ENCODE measurements around the gene DPF3. TPM values are rescaled to one million over a fixed set of nuclear protein-coding genes. Genes with fewer than 3 reads are reported as not detected.

DPF3 gene
- total and polyA plus RNA-seq, 2 donors (not counting 1 experiment from before 2014, with no cell fraction given), result 3.4 to 10.2 TPM

- DNase-seq (no peak), ATAC-seq (ENCODE audit: low read depth) (no peak)
- Mint-ChIP-seq H3K27me3 (no peaks in the 10 kb centered on the region), H3K4me3 (no peak overlapping the region), H3K9me3 (ENCODE audit: insufficient read depth) (peaks cover 3% of the 10 kb centered on the region), H3K27ac (no peak overlapping the region), H3K4me1 (peaks cover 16% of the 10 kb centered on the region)
- Histone ChIP-seq H3K4me1 (ENCODE audit: control insufficient read depth in 2 of 2, insufficient read depth in 2 of 2, low read length in 2 of 2) (no peaks in the 10 kb centered on the region), H3K79me2 (ENCODE audit: control insufficient read depth, insufficient read depth, low read length) (peaks cover 53% of the 10 kb centered on the region), H3K27ac (ENCODE audit: low read length in 2 of 2) (no peak overlapping the region), H2AFZ (ENCODE audit: insufficient read depth, low read depth, low read length, poor library complexity, severe bottlenecking) (no peak overlapping the region), H3K9ac (ENCODE audit: low read length) (no peak overlapping the region), H3K4me2 (replicated peaks; ENCODE audit: low read depth, low read length, poor library complexity, severe bottlenecking) (no peak overlapping the region), H3K9me3 (ENCODE audit: control extremely low read depth in 1 of 3, control insufficient read depth in 2 of 3, insufficient read depth in 1 of 3, low read length in 2 of 3) (no peaks in the 10 kb centered on the region), H3K4me3 (ENCODE audit: control extremely low read depth in 1 of 5, extremely low read depth in 1 of 5, insufficient read depth in 1 of 5, low read depth in 2 of 5, low read length in 4 of 5) (no peak overlapping the region), H3K27me3 (replicated peaks in 1 of 4; ENCODE audit: control extremely low read depth in 1 of 4, control insufficient read depth in 3 of 4, insufficient read depth in 4 of 4, low read length in 3 of 4) (no peaks in the 10 kb centered on the region), H4K20me1 (ENCODE audit: control insufficient read depth, insufficient read depth, low read length, poor library complexity, severe bottlenecking) (peaks cover 21% of the 10 kb centered on the region), H3K36me3 (replicated peaks in 1 of 2; ENCODE audit: control extremely low read depth in 1 of 2, control insufficient read depth in 1 of 2, extremely low read depth in 1 of 2, insufficient read depth in 2 of 2, low read length in 1 of 2) (peaks cover 0 to 4% of the 10 kb centered on the region in 2 experiments)
- ChIA-PET POLR2A (interaction anchor here (0.5 kb wide), 1 partner anchor 67 kb away, joined by 5 read pairs; no protein-coding TSS in a partner anchor), CTCF (no interaction called here)
- WGBS (ENCODE audit: insufficient coverage), result 100% methylated on average over 6 of the region's 6 CpGs
- intact Hi-C loops (cut with micrococcal nuclease), result no loop called here
- TF ChIP-seq EZH2 (IDR thresholded peaks at IDR 0.05; ENCODE audit: borderline replicate concordance, insufficient read depth, low read depth, low read length, poor library complexity, severe bottlenecking) (no peak), CTCF (IDR thresholded peaks at IDR 0.05) (no peak)
These were observed 97.0 kb downstream of the DPF3 start for GRCh38 chr14:72796935-72797334.

- Histone ChIP-seq H3K27ac (ENCODE audit: low read length in 2 of 2) (no peak overlapping the region), H3K9ac (ENCODE audit: low read length) (no peak overlapping the region), H3K36me3 (replicated peaks in 1 of 2; ENCODE audit: control extremely low read depth in 1 of 2, control insufficient read depth in 1 of 2, extremely low read depth in 1 of 2, insufficient read depth in 2 of 2, low read length in 1 of 2) (no peaks in the 10 kb centered on the region), H4K20me1 (ENCODE audit: control insufficient read depth, insufficient read depth, low read length, poor library complexity, severe bottlenecking) (peaks cover 22% of the 10 kb centered on the region), H3K79me2 (ENCODE audit: control insufficient read depth, insufficient read depth, low read length) (peaks cover 52% of the 10 kb centered on the region), H3K4me2 (replicated peaks; ENCODE audit: low read depth, low read length, poor library complexity, severe bottlenecking) (no peak overlapping the region), H2AFZ (ENCODE audit: insufficient read depth, low read depth, low read length, poor library complexity, severe bottlenecking) (no peak overlapping the region), H3K9me3 (ENCODE audit: control extremely low read depth in 1 of 3, control insufficient read depth in 2 of 3, insufficient read depth in 1 of 3, low read length in 2 of 3) (no peaks in the 10 kb centered on the region), H3K27me3 (replicated peaks in 1 of 4; ENCODE audit: control extremely low read depth in 1 of 4, control insufficient read depth in 3 of 4, insufficient read depth in 4 of 4, low read length in 3 of 4) (no peaks in the 10 kb centered on the region), H3K4me3 (ENCODE audit: control extremely low read depth in 1 of 5, extremely low read depth in 1 of 5, insufficient read depth in 1 of 5, low read depth in 2 of 5, low read length in 4 of 5) (no peak overlapping the region), H3K4me1 (ENCODE audit: control insufficient read depth in 2 of 2, insufficient read depth in 2 of 2, low read length in 2 of 2) (peaks cover 23 to 31% of the 10 kb centered on the region in 2 donors)
- H3K4me3 Mint-ChIP-seq, result no peak overlapping the region
- CTCF ChIA-PET, result no interaction called here
- H3K4me1 Mint-ChIP-seq, result peaks cover 40% of the 10 kb centered on the region
- intact Hi-C loops (cut with micrococcal nuclease), result no loop called here
- 95% methylated on average over 6 of the region's 7 CpGs for WGBS (ENCODE audit: insufficient coverage)
- POLR2A ChIA-PET, result no interaction called here
- no peak overlapping the region for H3K27ac Mint-ChIP-seq
- TF ChIP-seq EZH2 (IDR thresholded peaks at IDR 0.05; ENCODE audit: borderline replicate concordance, insufficient read depth, low read depth, low read length, poor library complexity, severe bottlenecking), result no peak
- no peak for TF ChIP-seq CTCF (IDR thresholded peaks at IDR 0.05)
- DNase-seq (no peak), ATAC-seq (ENCODE audit: low read depth) (no peak)
- H3K27me3 Mint-ChIP-seq, result no peaks in the 10 kb centered on the region
- no peaks in the 10 kb centered on the region for H3K9me3 Mint-ChIP-seq (ENCODE audit: insufficient read depth)
These were observed 100.6 kb downstream of the DPF3 start for GRCh38 chr14:72793156-72793939.

Measured in B cell (primary cell).